GM21526 (cell line): ENCODE results near the gene RGS6.
"Not testable (repeated sequence)": the region's sequence is repeated elsewhere in the genome, so short reads cannot be mapped to it uniquely, and the experiment has no call there.

Experiments used
- ATAC-seq: cut with Tn5 transposase; IDR thresholded peaks from one replicate; pipeline ENCODE4 v1.9.1; 2021; ENCODE audit warnings: moderate library complexity; ENCODE audit not compliant: unreplicated experiment, low FRiP score

Gene RGS6

GRCh38 chr14:71932229-71932981 lies at the start of gene RGS6:
RGS6 (plus strand) TSS chr14:71932429.
- no peak for ATAC-seq

GRCh38 chr14:71883094-71883493 lies 49.1 kb upstream of the RGS6 start:
- no peak for ATAC-seq

DNA sequence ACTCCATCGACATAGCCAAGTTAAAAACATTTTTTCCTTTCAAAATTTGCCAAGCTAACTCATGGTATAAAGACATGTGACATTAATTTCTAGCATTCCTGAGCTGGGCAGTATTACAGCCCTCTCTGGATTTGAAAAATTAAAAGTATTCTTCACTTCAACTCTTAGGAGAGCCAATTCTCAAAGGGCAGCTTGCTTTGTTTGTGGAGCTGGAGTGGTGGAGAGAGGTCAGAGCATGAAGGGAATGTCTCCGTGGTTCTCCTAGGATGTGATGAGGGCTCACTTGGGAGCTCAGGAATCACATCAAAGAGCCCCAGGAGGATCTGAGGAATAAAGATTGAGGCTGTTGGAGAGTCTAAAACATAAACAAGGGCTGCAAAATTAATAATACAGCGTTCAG lies 46.9 kb upstream of the RGS6 start:
- ATAC-seq: no peak

DNA sequence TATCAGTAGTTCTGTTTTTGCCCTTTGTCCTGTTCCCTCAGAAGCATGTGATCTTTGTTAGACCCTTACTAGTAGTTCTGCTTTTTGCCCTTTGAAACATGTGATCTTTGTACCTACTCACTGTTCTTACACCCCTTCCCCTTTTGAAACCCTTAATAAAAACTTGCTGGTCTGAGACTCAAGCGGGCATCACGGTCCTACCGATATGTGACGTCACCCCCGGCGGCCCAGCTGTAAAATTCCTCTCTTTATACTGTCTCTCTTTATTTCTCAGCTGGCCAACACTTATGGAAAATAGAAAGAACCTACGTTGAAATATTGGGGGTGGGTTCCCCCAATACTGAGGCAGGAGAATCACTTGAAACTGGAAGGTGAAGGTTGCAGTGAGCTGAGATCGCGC lies 44.4 kb upstream of the RGS6 start:
- ATAC-seq: not testable (repeated sequence)

DNA sequence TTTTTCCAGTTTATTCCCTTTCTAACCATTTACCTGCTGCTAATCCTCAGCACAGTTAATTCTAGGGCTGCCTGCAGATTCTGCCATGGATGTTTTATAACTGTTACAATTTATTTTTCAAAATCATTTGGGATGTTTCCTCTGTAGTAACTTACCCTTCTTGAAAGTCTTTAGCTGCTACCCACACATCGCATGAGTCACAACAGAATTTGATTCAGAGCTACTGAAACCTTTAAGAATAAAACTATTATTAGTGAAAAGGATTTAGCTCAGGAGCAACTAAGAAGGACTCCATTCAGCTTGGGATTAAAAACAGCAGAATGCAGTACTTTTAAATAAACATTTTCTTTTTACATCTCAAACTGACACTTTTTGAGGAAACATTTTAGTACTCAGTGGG lies 41.7 kb upstream of the RGS6 start:
- no peak for ATAC-seq

DNA sequence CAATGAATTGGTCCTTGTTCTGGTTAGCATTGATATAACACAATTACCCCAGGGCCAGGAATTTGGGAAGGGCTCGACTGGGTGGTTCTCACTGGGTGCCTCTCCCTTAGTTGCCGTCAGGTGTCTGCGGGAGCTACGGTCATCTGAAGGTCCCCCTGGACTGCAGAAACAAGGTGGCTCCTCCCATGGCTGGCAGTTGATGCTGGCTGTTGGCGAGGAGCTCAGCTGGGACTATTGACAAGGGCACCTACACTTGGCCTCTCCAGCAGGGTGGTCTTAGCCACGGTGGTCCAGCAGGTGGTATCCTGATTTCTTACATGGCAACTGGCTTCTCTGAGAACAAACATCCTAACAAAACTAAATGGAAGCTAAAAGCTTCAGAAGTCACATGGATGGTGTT lies 41.0 kb upstream of the RGS6 start:
- ATAC-seq: no peak

- no peak for ATAC-seq
Observed at GRCh38 chr14:71891970-71892369, 40.3 kb upstream of the RGS6 start.

DNA sequence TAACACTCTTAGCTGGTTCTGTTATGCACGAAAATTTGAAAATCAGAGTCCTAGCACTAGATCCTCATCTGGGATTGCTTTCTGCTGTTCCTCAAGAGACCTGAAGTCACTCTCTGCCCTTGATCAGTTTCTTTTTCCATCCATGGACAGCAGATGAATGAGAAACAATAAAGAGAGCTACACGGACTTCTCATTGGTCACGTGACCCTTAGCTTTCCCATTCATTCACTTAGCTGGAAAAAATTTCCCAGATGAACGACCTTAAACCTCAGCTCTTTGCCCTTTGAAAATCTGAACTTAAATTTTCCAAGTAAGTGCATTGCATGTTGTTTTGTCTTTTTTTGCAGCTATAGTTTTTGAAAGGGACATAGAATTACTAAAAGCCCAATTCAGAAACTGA lies 27.2 kb upstream of the RGS6 start:
- no peak for ATAC-seq

DNA sequence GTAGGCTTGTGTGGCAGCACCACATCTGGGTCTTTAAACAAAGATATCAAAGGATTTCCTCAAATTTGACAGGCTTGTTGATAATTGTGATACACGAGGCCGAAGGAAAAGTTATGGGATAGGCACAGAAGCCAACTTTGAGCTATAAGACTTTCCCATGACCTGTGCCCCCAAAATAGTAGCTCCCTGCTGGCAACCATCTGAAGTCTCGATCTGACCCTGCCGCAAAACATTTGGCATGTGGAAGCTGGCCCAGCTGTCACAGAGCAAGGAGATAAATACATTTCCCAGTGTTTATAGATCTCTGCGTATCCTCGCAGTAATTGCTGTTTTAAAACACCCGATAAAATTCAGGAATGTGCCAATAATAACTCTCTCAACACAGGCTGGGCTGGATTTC lies 26.4 kb upstream of the RGS6 start:
- ATAC-seq: no peak

DNA sequence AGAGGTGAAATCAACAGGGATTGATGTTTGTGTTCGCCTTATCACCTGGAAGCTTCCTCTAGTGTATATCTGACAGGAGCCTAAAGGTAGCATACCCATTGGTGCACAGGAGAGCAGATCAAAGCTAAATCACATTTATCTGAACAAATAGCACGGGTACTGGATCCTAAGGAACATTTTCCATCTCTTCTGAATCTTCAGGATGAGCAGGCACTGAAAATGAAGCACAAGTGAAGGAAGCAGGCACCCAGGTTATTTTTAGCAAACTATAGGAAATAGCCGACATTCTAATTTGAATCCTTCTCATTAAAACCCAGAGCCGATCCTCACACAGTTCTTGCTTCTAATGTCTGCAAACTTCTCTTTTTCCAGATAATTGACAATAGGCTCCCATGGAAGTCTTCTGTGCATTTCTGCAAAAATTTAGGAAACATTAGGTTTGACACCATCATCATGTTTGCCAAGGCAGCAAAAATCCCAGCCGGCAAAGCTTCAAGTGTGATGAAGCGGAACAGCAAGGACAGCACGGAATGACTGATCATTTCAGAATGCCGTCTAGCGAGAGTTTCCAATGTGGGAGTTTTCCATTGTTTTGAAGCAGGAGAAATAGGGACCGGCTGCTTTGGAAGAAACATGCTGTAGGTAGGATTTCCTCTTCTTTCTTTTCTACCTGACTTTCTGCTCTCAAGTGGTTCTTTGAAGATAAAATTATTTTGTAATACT lies 24.3 kb upstream of the RGS6 start:
- ATAC-seq: no peak

DNA sequence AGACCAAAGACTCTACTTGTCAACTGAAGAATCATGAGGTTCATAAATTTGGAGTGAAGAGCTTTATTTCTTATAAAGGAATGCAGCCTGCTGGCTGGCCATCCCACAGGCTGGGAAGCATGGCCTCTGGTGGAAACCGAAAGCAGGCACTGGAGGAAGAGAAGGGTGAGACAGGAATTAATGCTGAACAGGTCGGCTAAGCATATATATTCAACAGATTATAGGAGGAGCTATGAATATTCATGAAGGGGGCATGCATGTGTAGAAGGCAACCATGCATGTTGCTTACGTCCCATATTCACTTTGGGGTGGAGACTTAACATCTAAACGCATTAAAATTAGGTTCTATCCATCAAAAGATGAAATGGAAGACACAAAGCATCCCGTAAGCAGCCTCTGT lies 20.6 kb upstream of the RGS6 start:
- ATAC-seq: no peak

GRCh38 chr14:71913342-71913741 lies 18.9 kb upstream of the RGS6 start:
- no peak for ATAC-seq

- no peak for ATAC-seq
Observed at GRCh38 chr14:71918955-71919354, 13.3 kb upstream of the RGS6 start.

DNA sequence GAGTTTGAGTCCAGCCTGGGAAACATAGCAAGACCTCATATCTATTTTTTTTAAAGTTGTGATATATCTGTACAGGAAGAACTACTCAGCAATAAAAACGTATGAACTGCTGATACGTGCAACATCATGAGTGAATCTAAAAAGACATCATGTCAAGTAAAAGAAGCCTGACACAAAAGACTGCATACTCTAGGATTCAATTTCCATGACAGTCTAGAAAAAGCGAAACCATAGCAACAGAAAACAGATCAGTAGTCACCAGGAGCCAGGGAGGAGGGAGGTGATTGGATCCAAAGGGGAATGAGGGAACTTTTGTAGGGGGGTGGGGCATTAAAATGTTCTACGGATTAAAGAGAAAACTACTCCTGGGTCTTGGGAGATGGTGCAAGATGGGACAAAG lies 8.7 kb upstream of the RGS6 start:
- ATAC-seq: no peak

DNA sequence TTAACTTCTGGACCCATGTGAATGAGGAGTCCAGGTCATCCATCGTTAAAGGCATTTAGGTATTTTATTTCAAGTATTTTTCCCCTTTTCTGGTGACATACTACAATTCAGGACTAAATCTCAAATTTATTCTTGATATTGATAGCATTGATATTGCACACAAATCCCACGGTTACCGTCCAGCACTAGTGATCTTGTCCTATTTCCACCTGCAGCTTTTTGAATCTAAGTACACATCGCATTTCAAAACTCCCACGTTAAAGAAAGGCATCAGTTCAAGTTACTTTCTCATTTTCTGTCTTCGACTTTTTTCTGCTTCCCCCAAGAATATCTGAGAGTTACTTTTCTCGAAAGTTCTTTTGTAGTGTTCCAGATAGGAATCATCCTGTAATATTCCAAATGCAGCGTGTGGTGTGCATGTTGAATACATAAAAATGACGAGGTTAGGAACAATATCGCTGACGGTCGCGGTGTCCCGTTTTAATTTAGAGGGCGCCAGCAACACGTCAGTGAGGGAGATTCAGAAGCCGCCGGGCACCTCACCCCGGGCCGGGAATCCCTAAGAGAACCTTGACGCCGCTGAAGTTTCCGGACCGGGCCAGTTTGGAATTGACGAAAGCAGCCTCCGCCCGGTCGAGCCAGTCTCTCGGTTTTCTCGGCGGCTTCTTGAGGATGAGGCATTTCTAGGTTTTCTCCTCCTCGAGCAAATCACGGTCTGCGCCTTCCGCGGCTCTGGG lies 569 bp upstream of the RGS6 start:
- ATAC-seq: no peak

DNA sequence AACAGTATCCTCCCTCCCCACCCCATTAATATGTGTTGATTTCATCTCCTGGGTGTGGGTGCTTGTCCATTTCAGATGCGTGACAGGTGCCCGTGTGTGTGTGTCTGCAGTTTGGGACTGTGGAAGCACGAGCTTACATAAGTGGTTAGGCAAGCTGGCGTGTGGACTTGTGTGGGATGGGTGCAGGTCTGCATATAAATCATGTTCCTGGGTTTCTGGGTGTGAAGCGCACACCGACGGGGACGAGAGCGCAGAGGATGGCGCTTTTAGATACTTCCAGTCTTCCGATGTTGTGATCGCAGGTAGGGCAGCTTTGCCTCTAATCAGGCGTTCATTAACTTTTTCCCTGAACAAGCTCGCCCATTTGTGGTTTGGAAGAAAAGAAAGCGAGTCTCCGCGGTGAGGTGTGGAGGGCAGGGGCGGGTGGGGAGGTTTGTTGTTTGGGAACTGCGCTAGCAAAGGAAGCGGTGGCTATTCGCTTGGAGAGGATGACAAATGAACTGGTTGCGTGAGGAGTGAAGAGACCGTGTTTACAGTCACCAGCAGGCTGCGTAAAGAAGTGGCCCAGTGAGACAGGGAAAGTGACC lies 865 bp downstream of the RGS6 start:
- no peak for ATAC-seq

DNA sequence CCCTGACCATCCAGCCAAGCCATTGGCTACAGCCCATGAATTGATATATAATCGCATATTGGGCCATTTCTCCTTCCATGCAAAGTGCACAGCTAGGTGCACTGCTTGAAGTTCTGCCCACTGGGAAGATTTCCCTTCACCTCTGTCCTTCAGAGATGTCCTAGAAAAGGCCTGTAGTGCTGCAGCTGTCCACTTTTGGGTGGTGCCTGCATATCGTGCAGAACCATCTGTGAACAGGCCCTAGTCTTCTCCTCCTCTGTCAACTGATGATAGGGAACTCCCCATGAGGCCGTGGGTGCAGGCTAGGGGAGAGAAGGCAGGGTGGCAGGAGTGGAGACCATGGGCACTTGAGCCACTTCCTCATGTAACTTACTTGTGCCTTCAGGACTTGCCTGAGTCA lies 6.0 kb downstream of the RGS6 start:
- ATAC-seq: not testable (repeated sequence)

DNA sequence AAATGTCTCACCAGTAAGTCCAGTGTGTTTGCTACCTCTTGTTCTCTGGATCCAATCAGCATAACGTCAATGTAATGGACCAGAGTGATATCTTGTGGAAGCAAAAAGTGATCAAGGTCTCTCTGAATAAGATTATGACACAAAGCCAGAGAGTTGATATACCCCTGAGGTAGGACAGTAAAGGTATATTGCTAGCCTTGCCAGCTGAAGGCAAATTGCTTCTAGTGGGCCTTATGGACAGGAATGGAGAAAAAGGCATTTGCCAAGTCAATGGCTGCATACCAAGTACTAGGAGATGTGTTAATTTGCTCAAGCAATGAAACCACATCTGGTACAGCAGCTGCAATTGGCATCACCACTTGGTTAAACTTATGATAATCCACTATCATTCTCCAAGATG lies 7.1 kb downstream of the RGS6 start:
- ATAC-seq: not testable (repeated sequence)

- ATAC-seq: not testable (repeated sequence)
Observed at GRCh38 chr14:71940500-71940899, 8.3 kb downstream of the RGS6 start.

DNA sequence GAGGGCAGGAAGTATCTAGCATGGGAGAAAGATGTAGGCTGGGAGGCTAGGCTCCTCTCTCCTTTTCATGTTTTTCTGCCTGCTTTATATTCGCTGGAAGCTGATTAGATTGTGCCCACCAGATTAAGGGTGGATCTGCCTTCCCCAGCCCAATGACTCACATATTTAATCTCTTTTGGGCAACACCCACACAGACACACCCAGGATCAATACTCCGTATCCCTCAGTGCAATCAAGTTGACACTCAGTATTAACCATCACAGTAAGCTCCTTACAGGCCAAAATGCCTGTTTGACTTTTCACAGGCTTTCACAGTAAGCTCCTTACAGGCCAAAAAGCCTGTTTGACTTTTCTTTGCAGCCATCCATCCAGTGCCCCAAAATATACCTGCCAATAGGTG lies 9.4 kb downstream of the RGS6 start:
- ATAC-seq: not testable (repeated sequence)
